ENCODE results near the gene MAP1LC3B2. TPM values are rescaled to one million over a fixed set of nuclear protein-coding genes. Genes with fewer than 3 reads are reported as not detected.

Gene MAP1LC3B2
- total RNA-seq, 1 experiment from 2014 or later, result 2.2 TPM

GRCh38 chr12:116540622-116541152, 18.5 kb upstream of the MAP1LC3B2 start:
- no peaks in the 10 kb centered on the region for H3K36me3 Mint-ChIP-seq
- H3K4me3 Mint-ChIP-seq, result no peak overlapping the region
- TF ChIP-seq NR3C1 (CRISPR knock-in tag; conservative IDR thresholded peaks at IDR 0.05; ENCODE audit: low read depth) (no peak), AR (CRISPR knock-in tag; IDR thresholded peaks at IDR 0.05) (no peak), CREB1 (CRISPR knock-in tag; IDR thresholded peaks at IDR 0.05) (no peak), ARID4B (CRISPR knock-in tag; IDR thresholded peaks at IDR 0.05; ENCODE audit: borderline replicate concordance) (no peak), ZNF317 (CRISPR knock-in tag; IDR thresholded peaks at IDR 0.05; ENCODE audit: borderline replicate concordance, low read depth) (no peak), ZNF425 (CRISPR knock-in tag; conservative IDR thresholded peaks at IDR 0.05) (no peak), ZNF416 (CRISPR knock-in tag; IDR thresholded peaks at IDR 0.05) (no peak), USF2 (CRISPR knock-in tag; IDR thresholded peaks at IDR 0.05) (no peak), CBFB (CRISPR knock-in tag; IDR thresholded peaks at IDR 0.05; ENCODE audit: low read depth) (no peak), JAZF1 (CRISPR knock-in tag; IDR thresholded peaks at IDR 0.05) (no peak), FOXK1 (CRISPR knock-in tag; IDR thresholded peaks at IDR 0.05) (no peak), ZNF138 (CRISPR knock-in tag; conservative IDR thresholded peaks at IDR 0.05) (no peak), FOXP1 (CRISPR knock-in tag; IDR thresholded peaks at IDR 0.05; ENCODE audit: borderline replicate concordance) (no peak), HMGA2 (CRISPR knock-in tag; IDR thresholded peaks at IDR 0.05) (no peak), ZNF281 (CRISPR knock-in tag; IDR thresholded peaks at IDR 0.05) (no peak), ZNF512 (CRISPR knock-in tag; IDR thresholded peaks at IDR 0.05; ENCODE audit: borderline replicate concordance) (no peak), ZNF263 (CRISPR knock-in tag; IDR thresholded peaks at IDR 0.05; ENCODE audit: low read depth) (no peak), ZSCAN18 (CRISPR knock-in tag; IDR thresholded peaks at IDR 0.05) (no peak), E2F1 (CRISPR knock-in tag; IDR thresholded peaks at IDR 0.05) (no peak)
- peaks cover 55% of the 10 kb centered on the region for H3K4me1 Mint-ChIP-seq
- POLR2A ChIA-PET, result interaction anchor here (1.2 kb wide), 1 partner anchor 35 kb away, joined by 6 read pairs; no protein-coding TSS in a partner anchor
- H3K9me3 Mint-ChIP-seq, result no peaks in the 10 kb centered on the region
- DNase-seq (ENCODE audit: low spot score) (no peak), ATAC-seq (no peak)
- no peaks in the 10 kb centered on the region for H3K27me3 Mint-ChIP-seq (ENCODE audit: low read depth)
- CTCF ChIA-PET, result no interaction called here
- H3K27ac Mint-ChIP-seq, result peak overlapping the region; percentile 98

Measured in WTC11 (cell line).